Daoy (cell line): Measurements from ENCODE around the gene THAP2. TPM values are rescaled to one million over a fixed set of nuclear protein-coding genes. Genes with fewer than 3 reads are reported as not detected.
A peak's percentile ranks its signal among the peaks of the same experiment; 100 is the strongest.

Experiments
- DNase-seq: peaks from one replicate; pipeline ENCODE4 v3.0.0-alpha.2; 2015; ENCODE audit warnings: low read depth
- total RNA-seq: library from RNA; depleted of rRNA; stranded (reverse); fragments of >200 nt; shearing (Covaris generic); gene quantifications from 2 replicates; pipeline ENCODE4 v1.2.3, GENCODE V29; 2014; rRNA removed

THAP2 gene
- total RNA-seq, 1 experiment from 2014 or later = 7.1 TPM

GRCh38 chr12:71703206-71703605 lies 39.1 kb downstream of the THAP2 start:
- DNase-seq = no peak

DNA sequence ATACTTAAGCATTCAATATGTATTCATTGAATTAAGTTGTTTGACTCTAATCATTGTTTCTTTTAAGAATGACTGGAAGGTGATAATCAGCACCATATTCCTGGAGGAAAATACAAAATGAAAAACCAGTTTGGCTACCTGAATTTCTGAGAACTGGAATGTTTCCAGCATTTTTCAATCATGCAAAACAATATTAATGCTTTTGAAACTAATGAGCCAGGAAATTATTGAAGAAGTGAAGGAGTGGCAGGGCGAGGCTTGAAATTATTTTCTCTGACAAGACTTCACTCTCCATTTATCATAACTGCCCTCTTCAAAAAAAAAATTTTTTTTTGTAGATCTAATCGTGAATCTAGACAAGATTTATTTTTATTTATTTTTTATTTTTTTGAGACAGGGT lies 40.8 kb downstream of the THAP2 start:
- DNase-seq = no peak

DNA sequence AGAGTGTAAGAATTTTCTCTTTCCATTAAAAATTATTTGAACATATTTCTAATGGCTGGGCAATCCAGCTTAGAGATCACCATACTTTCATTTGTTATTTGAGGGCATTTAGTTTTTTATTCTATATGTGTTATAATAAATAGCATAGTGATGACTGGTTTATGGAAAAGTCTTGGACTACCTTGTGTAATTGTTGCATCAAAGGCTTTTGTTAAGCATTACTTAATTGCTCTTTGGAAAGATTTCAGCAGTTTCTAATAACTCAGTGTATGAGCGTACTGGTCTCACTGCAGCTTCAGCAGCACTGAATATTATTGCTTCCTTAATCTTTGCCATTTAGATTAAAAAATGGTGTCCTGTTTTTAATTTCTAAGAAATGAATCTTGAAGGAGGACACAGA lies 44.6 kb downstream of the THAP2 start:
- DNase-seq = no peak

DNA sequence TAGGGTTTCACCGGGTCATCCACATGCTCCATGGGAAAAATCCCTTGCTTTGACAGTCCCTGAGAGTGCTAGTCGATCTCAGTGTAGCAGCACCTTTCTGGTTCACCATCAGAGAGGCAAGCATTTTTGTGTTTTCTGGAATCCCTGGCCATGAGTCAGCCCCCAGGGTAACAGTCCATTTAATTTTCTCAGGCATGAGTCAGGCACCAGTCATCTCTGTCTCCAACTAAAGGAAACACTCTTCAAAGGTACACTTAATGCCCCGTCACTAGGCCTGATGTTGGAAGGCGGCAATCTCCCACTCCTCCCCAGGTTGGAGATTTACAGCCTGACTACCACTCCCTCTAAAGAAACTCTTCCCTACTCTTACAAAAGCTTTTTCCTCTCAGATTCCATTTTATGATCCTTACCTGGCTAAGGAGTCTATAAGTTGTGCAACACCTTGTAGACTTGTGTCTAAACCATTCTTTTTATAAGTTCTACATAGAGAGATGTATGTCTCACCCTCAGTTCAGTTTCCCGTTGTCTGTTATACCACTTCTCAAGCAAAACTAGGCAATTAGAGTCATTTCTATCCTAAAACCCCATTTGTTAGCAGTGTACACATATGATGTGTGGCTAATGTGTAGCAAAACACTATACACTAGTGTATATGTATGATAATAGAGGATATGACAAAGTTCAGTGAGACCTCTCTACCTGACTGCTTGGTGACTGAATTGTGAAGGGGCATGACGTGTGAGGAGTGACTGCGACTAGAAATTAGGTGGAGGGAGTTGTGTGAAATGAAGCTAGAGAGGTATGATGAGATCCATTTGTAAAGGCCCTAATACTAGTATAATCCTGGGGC lies 46.4 kb downstream of the THAP2 start:
- DNase-seq = peak; percentile 93

- DNase-seq = no peak
Measured at GRCh38 chr12:71718611-71719010, 54.5 kb downstream of the THAP2 start.

- no peak for DNase-seq
Measured at GRCh38 chr12:71719647-71720370, 55.7 kb downstream of the THAP2 start.

DNA sequence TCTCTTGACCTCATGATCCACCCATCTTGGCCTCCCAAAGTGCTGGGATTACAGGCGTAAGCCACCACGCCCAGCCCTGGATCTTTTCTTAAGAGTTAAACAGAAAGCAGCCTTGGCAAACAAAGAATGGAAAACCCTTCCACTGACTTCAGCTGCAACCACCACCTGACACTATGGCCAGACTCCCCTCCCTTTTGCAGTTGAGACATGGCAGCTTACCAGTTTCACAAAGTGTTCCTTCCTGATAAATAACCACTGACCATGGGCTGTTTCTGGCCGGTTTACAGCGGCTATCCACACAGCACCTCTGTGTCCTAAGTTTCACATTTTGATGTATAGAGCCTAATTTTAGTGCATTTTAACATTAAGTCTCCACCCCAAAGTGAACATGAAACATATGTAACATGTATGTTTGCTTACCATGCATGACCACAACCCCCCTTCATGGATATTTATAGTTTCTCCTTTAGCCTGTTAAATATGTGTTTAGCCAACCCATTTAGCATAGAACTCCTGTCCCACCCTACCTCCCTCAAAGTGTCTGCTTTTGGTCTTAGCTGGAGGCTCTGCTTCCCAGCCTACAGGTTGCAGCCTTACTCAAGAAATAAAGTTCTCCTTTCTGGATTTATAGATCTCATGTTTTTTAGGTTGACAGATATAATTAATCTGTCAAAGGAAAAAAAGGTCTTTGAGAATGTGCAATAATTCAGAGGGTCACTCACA lies 57.8 kb downstream of the THAP2 start:
- DNase-seq = no peak

GRCh38 chr12:71725011-71725410 lies 60.9 kb downstream of the THAP2 start:
- DNase-seq = no peak

DNA sequence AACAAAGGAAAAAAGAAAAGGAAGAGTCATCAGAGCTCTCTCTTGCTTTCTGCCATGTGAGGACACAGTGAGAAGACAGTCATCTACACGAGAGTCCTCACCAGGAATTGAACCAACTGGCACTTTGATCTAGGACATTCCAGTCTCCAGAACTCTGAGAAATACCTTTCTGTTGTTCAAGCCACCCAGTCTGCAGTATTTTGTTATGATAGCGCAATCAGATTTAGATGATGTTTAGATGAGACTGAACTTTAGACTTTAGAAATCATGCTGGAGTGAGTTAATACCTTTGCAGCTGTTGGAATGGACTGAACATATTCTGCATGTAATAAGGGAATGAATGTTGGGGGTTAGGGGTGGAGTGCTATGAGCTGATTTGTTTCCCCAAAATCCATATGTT lies 62.4 kb downstream of the THAP2 start:
- no peak for DNase-seq

GRCh38 chr12:71727958-71728357 lies 63.9 kb downstream of the THAP2 start:
- no peak for DNase-seq

Other genes with a start within 250 kb of the THAP2 start
- gene LGR5, start 224.5 kb upstream of the THAP2 start, total RNA-seq = not detected in 2 replicates
- 14.4 and 16.9 TPM in 2 replicates for gene ZFC3H1, start 453 bp upstream of the THAP2 start, total RNA-seq
- 21.2 and 46.7 TPM in 2 replicates for gene TMEM19, start 21.8 kb downstream of the THAP2 start, total RNA-seq
- 50.6 and 51.0 TPM in 2 replicates for gene RAB21, start 90.6 kb downstream of the THAP2 start, total RNA-seq
- 13.0 and 14.8 TPM in 2 replicates for gene TBC1D15, start 175.5 kb downstream of the THAP2 start, total RNA-seq